ENCODE results near the gene UROS. TPM values are rescaled to one million over a fixed set of nuclear protein-coding genes. Genes with fewer than 3 reads are reported as not detected.

The UROS gene
- total RNA-seq, 4 donors from 2014 or later: 30.6 to 39.8 (median 39.3) TPM

DNA sequence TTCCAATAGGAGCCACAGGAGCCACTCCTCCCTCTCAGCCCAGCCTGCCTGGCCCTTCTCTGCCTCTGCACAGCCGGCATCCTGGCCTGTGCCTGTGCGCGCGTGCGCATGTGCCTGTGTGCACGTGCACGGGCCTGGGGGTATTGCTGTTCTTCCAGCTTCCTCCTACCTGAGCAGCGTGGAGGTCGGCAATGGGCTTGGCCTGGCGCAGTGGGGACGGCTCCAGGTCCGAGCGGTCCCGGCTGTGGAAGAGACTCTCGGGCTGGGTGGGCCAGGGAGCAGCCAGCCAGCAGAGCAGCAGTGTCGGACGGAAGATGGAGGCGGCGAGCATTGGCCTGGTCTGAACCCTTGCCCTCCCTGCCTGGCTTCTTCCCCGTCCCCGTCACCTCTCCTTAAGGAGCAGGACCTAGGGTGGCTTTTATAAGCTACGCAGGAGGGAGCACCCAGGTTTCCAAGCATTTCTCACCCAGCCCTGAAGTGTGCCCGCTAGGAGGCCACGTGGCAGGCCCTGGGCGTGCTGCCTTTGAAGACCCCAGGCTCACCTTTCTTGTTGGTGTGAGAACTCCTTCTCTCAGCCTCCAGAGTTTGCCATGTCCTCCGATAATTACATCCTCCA is 47.5 kb downstream of the UROS start, which contains the start of gene MMP21:
MMP21 (minus strand) TSS at position 331 of the 616 bp plus-strand sequence; CDS start at position 331, 0 bp downstream.
- no peak for TF ChIP-seq CTCF (IDR thresholded peaks at IDR 0.05)
- DNase-seq (ENCODE audit: low spot score) (no peak), ATAC-seq (ENCODE audit: low FRiP score) (no peak)

GRCh38 chr10:125774581-125775191 is 48.4 kb downstream of the UROS start:
- DNase-seq (ENCODE audit: low spot score) (no peak), ATAC-seq (ENCODE audit: low FRiP score) (no peak)
- TF ChIP-seq CTCF (IDR thresholded peaks at IDR 0.05): no peak

DNA sequence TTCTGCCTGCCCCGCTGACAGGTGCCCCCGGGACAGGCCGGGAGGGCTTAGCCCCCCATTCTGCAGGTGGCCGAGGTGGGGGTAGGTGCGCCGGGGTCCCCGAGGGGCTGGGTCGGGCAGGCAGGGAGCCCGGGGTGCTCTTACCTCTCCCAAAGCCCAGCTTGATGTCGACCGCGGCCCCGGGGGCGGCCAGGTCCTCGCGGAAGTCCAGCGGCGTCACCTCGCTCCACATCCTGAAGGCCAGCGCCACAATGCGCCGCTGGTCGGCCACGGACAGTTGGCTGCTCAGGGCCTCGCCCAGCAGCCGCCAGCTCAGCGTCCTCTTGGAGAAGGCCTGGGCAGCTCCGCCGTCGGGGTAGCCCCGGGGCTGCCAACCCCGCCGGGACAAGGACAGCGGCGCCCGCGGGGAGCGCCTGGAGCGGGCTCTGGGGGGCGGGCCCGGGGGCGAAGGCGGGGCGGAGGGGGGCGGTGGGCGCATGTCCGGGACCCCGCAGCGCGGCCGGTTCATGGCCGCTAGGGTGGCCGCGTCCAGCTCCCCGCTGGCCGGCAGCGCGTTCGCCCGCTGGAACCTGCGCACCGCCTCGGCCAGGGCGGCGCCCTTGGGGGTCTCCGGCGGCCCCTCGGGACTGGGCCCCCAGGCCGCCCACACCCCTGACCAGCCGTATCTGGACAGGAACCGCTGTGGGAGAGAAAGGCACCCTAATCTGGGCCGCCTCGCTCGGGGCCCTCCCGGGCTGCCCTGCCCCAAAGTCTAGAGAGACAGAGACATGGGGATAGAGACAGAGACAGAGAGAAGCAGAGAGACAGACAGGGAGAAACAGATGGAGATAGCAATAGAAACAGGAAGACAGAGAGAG is 49.1 kb downstream of the UROS start:
- ATAC-seq (ENCODE audit: low FRiP score) (no peak), DNase-seq (ENCODE audit: low spot score) (no peak)
- no peak for TF ChIP-seq CTCF (IDR thresholded peaks at IDR 0.05)

- no peak for TF ChIP-seq CTCF (IDR thresholded peaks at IDR 0.05)
- no peak for DNase-seq (ENCODE audit: low spot score)
- ATAC-seq (ENCODE audit: low FRiP score): no peak
These were observed 50.2 kb downstream of the UROS start for GRCh38 chr10:125772864-125773180.

DNA sequence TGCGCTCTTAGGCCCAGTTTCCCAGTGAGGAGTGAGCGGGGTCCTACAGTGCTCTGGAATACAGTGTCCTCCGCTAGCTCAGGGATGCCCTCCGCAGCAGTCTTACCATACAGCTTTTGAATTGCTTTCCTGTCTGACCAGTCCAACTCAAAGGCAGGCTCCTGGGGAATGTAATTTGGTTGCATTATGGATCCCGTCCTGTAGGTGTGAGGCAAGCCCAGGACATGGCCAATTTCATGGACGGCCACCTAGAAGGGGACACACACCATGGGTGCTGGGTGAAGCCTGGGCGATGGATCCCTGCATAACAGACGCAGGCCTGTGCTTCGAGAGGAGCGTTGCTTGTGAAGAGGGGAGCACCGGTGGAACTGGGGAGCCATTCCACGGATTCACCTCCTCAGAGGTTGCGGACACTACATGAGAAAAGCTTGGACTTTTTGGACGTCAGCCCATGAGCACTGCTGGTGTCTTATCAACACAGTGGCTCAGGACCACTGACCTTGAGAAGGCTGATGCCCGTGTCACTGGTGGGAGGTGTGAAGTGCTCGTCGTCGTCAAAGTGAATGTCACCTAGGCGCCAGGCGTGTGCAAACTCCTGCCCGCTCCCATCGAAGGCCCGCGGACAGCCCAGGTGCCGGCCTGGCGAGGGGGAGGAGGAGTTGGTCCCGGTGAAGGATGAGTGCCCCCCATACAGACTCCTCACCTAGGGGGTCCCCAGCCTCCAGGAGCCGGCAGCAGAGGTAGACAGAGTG is 50.8 kb downstream of the UROS start:
- ATAC-seq (ENCODE audit: low FRiP score) (no peak), DNase-seq (ENCODE audit: low spot score) (no peak)
- no peak for TF ChIP-seq CTCF (IDR thresholded peaks at IDR 0.05)

DNA sequence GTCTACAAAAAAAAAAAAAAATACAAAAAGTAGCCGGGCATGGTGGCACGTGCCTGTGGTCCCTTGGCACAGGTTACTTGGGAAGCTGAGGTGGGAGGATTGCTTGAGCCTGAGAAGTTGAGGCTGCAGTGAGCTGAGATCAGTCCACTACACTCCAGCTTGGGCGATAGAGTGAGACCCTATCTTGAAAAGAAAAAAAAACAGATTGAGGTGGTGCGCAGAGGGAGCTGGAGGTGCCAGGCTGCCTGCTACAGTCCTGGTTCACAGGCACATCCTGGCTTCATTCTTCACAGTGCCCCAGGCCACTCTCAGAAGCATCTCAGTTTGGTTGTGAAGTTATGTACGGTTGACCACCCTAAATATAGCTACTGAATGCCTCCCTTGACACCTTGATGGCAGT is 52.2 kb downstream of the UROS start:
- DNase-seq (ENCODE audit: low spot score) (no peak), ATAC-seq (ENCODE audit: low FRiP score) (no peak)
- no peak for TF ChIP-seq CTCF (IDR thresholded peaks at IDR 0.05)
